ENCODE results near the gene TBCD. TPM values are rescaled to one million over a fixed set of nuclear protein-coding genes. Genes with fewer than 3 reads are reported as not detected.

Gene TBCD
- total and polyA plus RNA-seq, 9 of the 15 experiments (the other 6 are each of a cell fraction or from before 2014, with no cell fraction given) = 8.9 to 98.5 (median 28.0) TPM

GRCh38 chr17:82799591-82799990 lies 47.7 kb downstream of the TBCD start:
- peaks cover 3% of the 10 kb centered on the region for H3K9me1 ChIP-seq (ENCODE audit: control insufficient read depth, insufficient read depth, low read length)
- FAIRE-seq (no peak), DNase-seq (ENCODE audit: extremely low read depth in 1 of 4, low spot score in 3 of 4) (no peak), ATAC-seq (no peak)
- H3K4me2 ChIP-seq (ENCODE audit: insufficient read depth, low read length) = no peak overlapping the region
- WGBS (ENCODE audit: insufficient coverage, low coverage, missing lambda C conversion rate) = 97% methylated on average over 11 of the region's 16 CpGs
- TF ChIP-seq THAP12 (CRISPR knock-in tag; IDR thresholded peaks at IDR 0.05) (no peak), TBL1XR1 (IDR thresholded peaks at IDR 0.05; ENCODE audit: low read length in 2 of 2) (no peak), CREM (IDR thresholded peaks at IDR 0.05; ENCODE audit: low read depth) (no peak), ARID1B (IDR thresholded peaks at IDR 0.05) (no peak), ZKSCAN8 (CRISPR knock-in tag; IDR thresholded peaks at IDR 0.05) (no peak), ZNF449 (CRISPR knock-in tag; IDR thresholded peaks at IDR 0.05) (no peak), ESRRA (IDR thresholded peaks at IDR 0.05; ENCODE audit: borderline replicate concordance, low read depth) (no peak), ZC3H8 (IDR thresholded peaks at IDR 0.05) (no peak), VEZF1 (CRISPR knock-in tag; IDR thresholded peaks at IDR 0.05) (no peak), TCF7 (IDR thresholded peaks at IDR 0.05; ENCODE audit: borderline replicate concordance) (no peak)
- H3K27me3 ChIP-seq (ENCODE audit: control insufficient read depth in 2 of 2, insufficient read depth in 2 of 2, low read length in 2 of 2) = no peaks in the 10 kb centered on the region
- intact Hi-C loops (cut with micrococcal nuclease) = no loop called here
- H3K9ac ChIP-seq (ENCODE audit: insufficient read depth in 1 of 2, low read depth in 2 of 2, low read length in 2 of 2) = no peak overlapping the region
- H3K4me1 ChIP-seq (replicated peaks in 1 of 2; ENCODE audit: control insufficient read depth in 2 of 2, insufficient read depth in 2 of 2, low read length in 2 of 2) = peaks cover 0 to 5% of the 10 kb centered on the region in 2 experiments; a peak in 1 of 5 replicates
- H3K27ac ChIP-seq (ENCODE audit: extremely low read depth, low read depth, low read length) = no peak overlapping the region
- BruUV-seq (replicated peaks) = no TSS peak
- H3K36me3 ChIP-seq (ENCODE audit: control insufficient read depth, insufficient read depth, low read length) = peaks cover 44% of the 10 kb centered on the region; the same call in 2 of the 3 replicates
- peaks cover 6% of the 10 kb centered on the region; the same call in 1 of the 3 replicates for H3K79me2 ChIP-seq (ENCODE audit: control insufficient read depth, insufficient read depth, low read length)
- no peak overlapping the region for H2AFZ ChIP-seq (ENCODE audit: low read depth, low read length)
- H4K20me1 ChIP-seq (replicated peaks; ENCODE audit: control insufficient read depth, insufficient read depth, low read length) = 0 out of 2 replicates have a peak, but pooled peaks cover 3% of the 10 kb centered on the region
- in situ Hi-C loops (cut with MboI) = no loop called here
- no peaks in the 10 kb centered on the region for H3K9me3 ChIP-seq (replicated peaks; ENCODE audit: control insufficient read depth, insufficient read depth, low read depth, low read length)
- H3K4me3 ChIP-seq = no peak overlapping the region
- POLR2A ChIA-PET = no interaction called here
- CTCF ChIA-PET (ENCODE audit: low intra/inter-chr PET ratio) = no interaction called here
